Astrocyte of the cerebellum (primary cell): ENCODE data around the gene CHST13.
A peak's percentile ranks its signal among the peaks of the same experiment; 100 is the strongest.

Experiments
- DNase-seq: peaks from one replicate; pipeline ENCODE4 v3.0.0-alpha.2; 2011; ENCODE audit warnings: low read depth
- H3K4me3 ChIP-seq: 2 replicates; pipeline ENCODE4 v1.5.1; 2011; ENCODE audit warnings: mild to moderate bottlenecking, low read depth, low read length, moderate library complexity
- CTCF ChIP-seq: IDR thresholded peaks from 2 replicates; pipeline ENCODE4 v1.5.1; 2012; ENCODE audit warnings: low read length, low read depth, moderate library complexity, mild to moderate bottlenecking; ENCODE audit errors: missing control alignments
- in situ Hi-C: cut with HindIII; loops from 2 replicates; pipeline ENCODE4 v1.10.0; 2017; ENCODE audit warnings: low sequenced_read_pairs

CHST13 gene

GRCh38 chr3:126522363-126522788 is 1.6 kb upstream of the CHST13 start:
- DNase-seq: peak; percentile 11
- TF ChIP-seq CTCF: peak; percentile 88
- H3K4me3 ChIP-seq: no peak overlapping the region
- in situ Hi-C loops: loop anchor here (10.0 kb wide), 2 partner anchors 152 to 932 kb away; no protein-coding TSS in a partner anchor

- TF ChIP-seq CTCF: no peak
- in situ Hi-C loops: loop anchor here (10.0 kb wide), 2 partner anchors 150 to 930 kb away; no protein-coding TSS in a partner anchor
- peak overlapping the region; percentile 26 for H3K4me3 ChIP-seq
- DNase-seq: no peak
Measured at GRCh38 chr3:126524429-126524988, 554 bp downstream of the CHST13 start.

DNA sequence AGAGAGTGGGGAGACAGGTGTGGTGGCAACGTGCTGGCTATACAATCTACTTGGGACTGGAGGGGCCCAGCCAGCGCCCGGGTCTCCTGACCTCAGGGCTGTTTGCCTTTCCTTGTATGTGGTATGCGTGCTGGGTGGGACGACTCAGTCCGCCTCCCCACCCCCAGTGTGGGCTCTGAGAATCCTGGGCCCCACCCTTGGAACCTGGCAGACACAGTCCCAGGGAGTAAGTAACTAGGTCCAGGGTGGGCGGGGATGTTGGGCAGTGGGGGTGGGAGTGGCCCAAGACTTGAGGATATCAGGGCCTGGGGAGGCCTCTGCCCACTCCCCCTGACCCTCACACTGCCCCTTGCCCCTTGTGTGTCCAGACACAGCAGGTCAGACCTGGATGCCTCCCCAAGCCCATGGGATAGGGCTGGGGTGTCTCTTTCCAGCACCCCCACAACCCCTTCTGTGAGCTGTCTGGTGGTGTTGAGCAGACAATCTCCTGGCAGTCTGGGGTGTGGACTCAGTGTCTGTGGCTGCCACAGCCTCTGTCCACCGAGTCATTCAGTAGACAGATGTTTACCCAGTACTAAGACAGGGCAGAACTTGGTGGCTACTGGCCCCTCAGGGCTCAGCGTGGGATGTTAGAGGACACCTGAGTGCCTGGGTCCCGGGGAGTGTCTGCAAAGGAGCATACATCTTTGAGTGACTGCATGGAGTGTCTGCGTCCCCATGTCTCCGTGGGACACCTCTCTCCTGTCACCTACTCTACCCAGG is 1.3 kb downstream of the CHST13 start:
- no peak overlapping the region for H3K4me3 ChIP-seq
- in situ Hi-C loops: loop anchor here (10.0 kb wide), 2 partner anchors 150 to 930 kb away; no protein-coding TSS in a partner anchor

GRCh38 chr3:126525853-126526667 is 2.1 kb downstream of the CHST13 start:
- DNase-seq: no peak
- in situ Hi-C loops: loop anchor here (10.0 kb wide), 2 partner anchors 149 to 929 kb away; no protein-coding TSS in a partner anchor
- no peak for TF ChIP-seq CTCF
- H3K4me3 ChIP-seq: no peak overlapping the region

More for the DNA sequence above, 1.3 kb downstream of the CHST13 start:
- DNase-seq: no peak
- TF ChIP-seq CTCF: no peak

GRCh38 chr3:126526668-126527005 is 2.7 kb downstream of the CHST13 start:
- H3K4me3 ChIP-seq: no peak overlapping the region
- in situ Hi-C loops: loop anchor here (10.0 kb wide), 2 partner anchors 148 to 928 kb away; no protein-coding TSS in a partner anchor
- no peak for DNase-seq
- TF ChIP-seq CTCF: no peak

- in situ Hi-C loops: loop anchor here (10.0 kb wide), 2 partner anchors 148 to 928 kb away; no protein-coding TSS in a partner anchor
- no peak overlapping the region for H3K4me3 ChIP-seq
- no peak for DNase-seq
- TF ChIP-seq CTCF: no peak
Measured at GRCh38 chr3:126527006-126527405, 3.1 kb downstream of the CHST13 start.
